ENCODE data around the gene ANKFY1. TPM values are rescaled to one million over a fixed set of nuclear protein-coding genes. Genes with fewer than 3 reads are reported as not detected.

The ANKFY1 gene
- total RNA-seq, 2 donors from 2014 or later: 17.9 to 40.5 TPM

GRCh38 chr17:4249452-4250029 lies 14.2 kb downstream of the ANKFY1 start:
- TF ChIP-seq, protein P1, sequence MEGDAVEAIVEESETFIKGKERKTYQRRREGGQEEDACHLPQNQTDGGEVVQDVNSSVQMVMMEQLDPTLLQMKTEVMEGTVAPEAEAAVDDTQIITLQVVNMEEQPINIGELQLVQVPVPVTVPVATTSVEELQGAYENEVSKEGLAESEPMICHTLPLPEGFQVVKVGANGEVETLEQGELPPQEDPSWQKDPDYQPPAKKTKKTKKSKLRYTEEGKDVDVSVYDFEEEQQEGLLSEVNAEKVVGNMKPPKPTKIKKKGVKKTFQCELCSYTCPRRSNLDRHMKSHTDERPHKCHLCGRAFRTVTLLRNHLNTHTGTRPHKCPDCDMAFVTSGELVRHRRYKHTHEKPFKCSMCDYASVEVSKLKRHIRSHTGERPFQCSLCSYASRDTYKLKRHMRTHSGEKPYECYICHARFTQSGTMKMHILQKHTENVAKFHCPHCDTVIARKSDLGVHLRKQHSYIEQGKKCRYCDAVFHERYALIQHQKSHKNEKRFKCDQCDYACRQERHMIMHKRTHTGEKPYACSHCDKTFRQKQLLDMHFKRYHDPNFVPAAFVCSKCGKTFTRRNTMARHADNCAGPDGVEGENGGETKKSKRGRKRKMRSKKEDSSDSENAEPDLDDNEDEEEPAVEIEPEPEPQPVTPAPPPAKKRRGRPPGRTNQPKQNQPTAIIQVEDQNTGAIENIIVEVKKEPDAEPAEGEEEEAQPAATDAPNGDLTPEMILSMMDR (IDR thresholded peaks at IDR 0.05): peak in 6 of 7 experiments; percentile 20 to 42 (median 36)
- TF ChIP-seq POLR2A (IDR thresholded peaks at IDR 0.05): no peak
- H3K36me3 ChIP-seq (replicated peaks in 1 of 2; ENCODE audit: insufficient read depth in 1 of 2, low read depth in 2 of 2): no peaks in the 10 kb centered on the region
- intact Hi-C loops (cut with DNase I): no loop called here
- H3K4me3 ChIP-seq: no peak overlapping the region
- no peaks in the 10 kb centered on the region for H3K9me3 ChIP-seq
- ATAC-seq: no peak
- no peaks in the 10 kb centered on the region for H3K27me3 ChIP-seq
- no peak overlapping the region for H3K27ac ChIP-seq
- WGBS, 2 donors: 50 to 53% methylated on average over 4 of the region's 4 CpGs
- peaks cover 31% of the 10 kb centered on the region for H3K4me1 ChIP-seq
- no peak for DNase-seq

- H3K27ac ChIP-seq: peak overlapping the region; percentile 60 to 72 (median 68)
- no peaks in the 10 kb centered on the region for H3K27me3 ChIP-seq
- WGBS, 2 donors: 90 to 92% methylated on average over 7 of the region's 7 CpGs
- H3K9me3 ChIP-seq: no peaks in the 10 kb centered on the region
- DNase-seq: no peak
- peaks cover 34% of the 10 kb centered on the region for H3K4me1 ChIP-seq
- intact Hi-C loops (cut with DNase I): no loop called here
- ATAC-seq: no peak
- TF ChIP-seq POLR2A (IDR thresholded peaks at IDR 0.05): no peak
- TF ChIP-seq, protein P1 (IDR thresholded peaks at IDR 0.05): no peak
- H3K4me3 ChIP-seq: no peak overlapping the region
- H3K36me3 ChIP-seq (replicated peaks in 1 of 2; ENCODE audit: insufficient read depth in 1 of 2, low read depth in 2 of 2): no peaks in the 10 kb centered on the region
Observed at GRCh38 chr17:4248504-4249277, 15.1 kb downstream of the ANKFY1 start.

DNA sequence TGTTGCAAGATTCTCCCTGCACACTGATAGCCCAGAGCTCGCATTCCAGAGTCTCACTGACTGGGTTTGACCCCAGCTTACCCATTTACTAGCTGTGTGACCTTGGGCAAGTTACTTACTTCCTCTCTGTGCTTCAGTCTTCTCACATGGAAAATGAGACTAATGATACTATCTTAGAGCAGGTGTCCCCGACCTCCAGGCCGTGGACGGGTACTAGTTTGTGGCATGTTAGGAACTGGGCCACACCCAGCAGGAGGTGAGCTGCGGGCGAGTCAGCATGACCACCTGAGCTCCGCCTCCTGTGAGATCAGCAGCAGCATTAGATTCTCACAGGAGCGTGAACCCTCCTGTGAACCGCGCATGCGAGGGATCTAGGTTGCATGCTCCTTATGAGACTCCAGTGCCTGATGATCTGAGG lies 15.8 kb downstream of the ANKFY1 start:
- H3K4me3 ChIP-seq: no peak overlapping the region
- H3K27me3 ChIP-seq: no peaks in the 10 kb centered on the region
- peaks cover 40% of the 10 kb centered on the region for H3K4me1 ChIP-seq
- WGBS, 2 donors: 30 to 39% methylated on average over 6 to 11 of the region's 11 CpGs
- TF ChIP-seq, protein P1 (IDR thresholded peaks at IDR 0.05): no peak
- no peak for TF ChIP-seq POLR2A (IDR thresholded peaks at IDR 0.05)
- H3K36me3 ChIP-seq (replicated peaks in 1 of 2; ENCODE audit: insufficient read depth in 1 of 2, low read depth in 2 of 2): no peaks in the 10 kb centered on the region
- intact Hi-C loops (cut with DNase I): no loop called here
- no peaks in the 10 kb centered on the region for H3K9me3 ChIP-seq
- ATAC-seq (peak; percentile 71), DNase-seq (peak; percentile 38 to 76 (median 62))
- H3K27ac ChIP-seq: peak overlapping the region; percentile 60 to 72 (median 68)

DNA sequence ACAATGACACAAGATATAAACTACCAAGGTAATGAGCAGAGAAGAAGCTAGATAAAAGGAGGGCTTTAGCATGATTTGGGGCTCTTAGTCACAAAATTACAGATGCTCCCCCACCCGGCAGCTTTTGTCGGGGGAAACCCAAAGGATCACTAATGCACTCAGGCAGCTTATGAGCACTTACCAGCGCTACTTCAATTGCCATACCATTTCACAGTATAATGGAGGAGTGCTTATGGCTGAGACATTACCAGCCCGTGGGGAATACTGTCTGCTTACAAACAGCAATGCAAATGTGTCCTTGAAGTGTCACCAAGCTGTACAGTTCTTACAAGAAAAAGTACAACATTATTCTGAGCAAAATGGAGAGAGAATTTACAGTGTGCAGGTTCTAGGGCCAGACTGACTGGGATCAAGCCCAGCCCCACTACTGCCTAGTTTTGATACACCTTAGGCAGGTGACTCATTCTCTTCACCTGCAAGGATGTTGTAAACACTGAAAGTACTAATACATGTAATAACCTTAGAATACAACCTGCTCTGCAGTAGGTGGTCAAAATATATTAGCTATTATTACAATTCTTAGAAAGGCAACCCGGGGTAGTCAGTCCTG lies 16.3 kb downstream of the ANKFY1 start:
- peak overlapping the region; percentile 60 to 72 (median 68) for H3K27ac ChIP-seq
- intact Hi-C loops (cut with DNase I): no loop called here
- peak; percentile 67 for ATAC-seq

More for the DNA sequence above, 16.3 kb downstream of the ANKFY1 start:
- no peaks in the 10 kb centered on the region for H3K9me3 ChIP-seq
- peaks cover 40% of the 10 kb centered on the region for H3K4me1 ChIP-seq
- H3K36me3 ChIP-seq (replicated peaks in 1 of 2; ENCODE audit: insufficient read depth in 1 of 2, low read depth in 2 of 2): no peaks in the 10 kb centered on the region
- H3K27me3 ChIP-seq: no peaks in the 10 kb centered on the region
- no peak overlapping the region for H3K4me3 ChIP-seq
- peak in 1 of 4 donors; percentile 49 for DNase-seq
- WGBS, 2 donors: 33 to 41% methylated on average over 5 of the region's 5 CpGs
- TF ChIP-seq, protein P1 (IDR thresholded peaks at IDR 0.05): no peak
- no peak for TF ChIP-seq POLR2A (IDR thresholded peaks at IDR 0.05)

Data from body of pancreas (tissue), 4 donors.